Activated gamma-delta T cell (primary cell): ENCODE measurements around the gene HTR3D.
"Not testable (repeated sequence)": the region's sequence is repeated elsewhere in the genome, so short reads cannot be mapped to it uniquely, and the experiment has no call there.

Experiments used
- DNase-seq: peaks from one replicate; lab custom pipeline; 2025; lab: John Stamatoyannopoulos, UW

Gene HTR3D

DNA sequence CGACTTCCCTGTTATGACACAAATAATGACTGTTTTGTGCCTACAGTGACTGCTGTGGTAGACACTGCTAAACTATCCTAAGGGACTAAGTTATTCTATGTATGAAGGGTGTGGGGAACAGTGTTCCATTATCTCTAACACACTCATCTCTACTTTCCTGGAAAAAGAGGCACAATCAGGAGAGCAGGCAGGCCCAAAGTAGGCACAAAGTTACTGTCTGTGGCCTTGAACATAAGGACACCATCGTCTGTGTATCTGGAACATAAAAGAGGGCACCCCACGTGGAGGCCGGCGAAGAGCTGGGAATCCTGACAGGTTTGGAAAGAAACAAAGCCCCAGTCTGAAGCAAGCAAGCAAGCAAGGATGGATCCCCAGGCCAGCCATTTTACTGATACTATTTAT lies 15.4 kb upstream of the HTR3D start:
- DNase-seq, result no peak

DNA sequence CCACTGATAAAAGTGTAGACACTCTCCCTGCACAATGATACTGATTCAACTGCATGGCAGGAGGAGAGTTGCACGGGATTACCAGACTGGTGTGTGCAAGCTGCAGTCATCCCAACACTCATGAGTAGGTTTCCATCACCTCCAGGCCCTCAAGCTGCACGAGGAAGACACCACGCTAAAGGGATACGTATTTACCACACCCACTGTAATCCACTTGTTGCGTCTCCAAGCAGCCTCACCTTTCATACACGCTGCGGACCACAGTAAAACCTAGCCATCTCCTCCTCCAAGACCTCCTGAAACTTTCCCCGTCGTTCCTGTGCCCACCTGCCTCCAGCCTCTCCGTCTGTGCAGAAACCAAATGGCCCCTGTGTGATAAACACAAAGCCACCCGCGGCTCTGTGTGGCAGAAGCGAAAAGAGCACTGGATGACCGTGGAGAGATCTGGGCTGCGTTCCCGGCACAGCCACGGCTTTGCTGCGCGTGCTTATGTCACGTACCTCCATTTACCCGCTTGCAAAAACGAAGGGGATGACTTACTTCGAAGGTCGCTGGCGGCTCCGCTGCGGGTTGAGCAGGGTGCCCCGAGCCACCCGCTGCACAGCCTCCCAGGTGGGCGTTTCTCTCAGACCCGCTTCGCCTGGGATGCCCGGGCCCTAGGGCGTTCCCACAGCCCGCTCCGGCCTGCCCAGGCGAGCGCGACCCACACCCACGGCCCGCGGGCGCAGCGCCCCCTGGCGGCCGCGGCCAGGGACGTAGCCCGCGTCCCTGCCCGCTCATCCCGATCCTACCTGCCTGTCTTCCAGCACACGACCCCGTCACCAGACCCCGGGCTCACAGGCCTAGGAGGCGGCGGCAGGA lies 14.5 kb upstream of the HTR3D start:
- DNase-seq, result peak; percentile 30

DNA sequence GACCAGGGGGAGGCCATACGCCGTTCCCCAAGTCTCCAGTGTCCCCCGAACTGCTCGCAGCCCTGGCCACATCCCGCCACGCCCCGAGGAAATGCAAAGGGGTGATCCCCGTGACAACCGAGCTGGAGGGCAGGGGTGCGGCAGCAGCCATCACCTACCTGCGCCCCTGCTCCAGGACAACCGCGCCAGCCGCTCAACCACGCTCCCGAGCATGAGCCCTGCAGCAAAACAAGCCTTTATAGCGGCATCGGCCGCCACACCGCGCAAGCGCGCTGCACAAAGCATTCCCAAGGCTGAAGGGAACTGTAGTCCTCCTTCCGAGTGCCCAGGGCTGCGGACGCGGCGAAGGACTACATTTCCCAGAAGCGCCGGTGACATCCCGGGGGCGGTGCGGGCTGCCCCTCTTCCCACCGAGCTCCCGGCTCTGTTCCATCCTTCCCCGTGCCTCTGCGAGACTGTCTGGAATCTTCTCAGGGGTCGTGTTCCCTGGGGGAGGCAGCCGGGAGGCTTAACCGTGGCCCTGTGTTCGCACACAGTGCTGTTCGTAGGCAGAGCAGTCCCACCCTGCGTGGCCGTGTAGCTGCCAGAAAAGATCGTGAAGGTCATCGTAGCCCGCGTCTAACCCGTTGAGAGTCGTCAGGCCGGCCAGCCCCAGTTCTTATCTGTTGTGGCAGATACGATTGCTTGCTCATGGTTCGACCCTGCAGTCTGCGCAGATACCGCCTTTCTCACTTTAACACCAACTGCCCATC lies 13.7 kb upstream of the HTR3D start, which contains the start of gene ABCC5:
Gene ABCC5 (minus strand): TSS at position 213 of the 752 bp plus-strand sequence. CDS start 3,492 bp downstream, outside the sequence.
- peak; percentile 71 for DNase-seq

DNA sequence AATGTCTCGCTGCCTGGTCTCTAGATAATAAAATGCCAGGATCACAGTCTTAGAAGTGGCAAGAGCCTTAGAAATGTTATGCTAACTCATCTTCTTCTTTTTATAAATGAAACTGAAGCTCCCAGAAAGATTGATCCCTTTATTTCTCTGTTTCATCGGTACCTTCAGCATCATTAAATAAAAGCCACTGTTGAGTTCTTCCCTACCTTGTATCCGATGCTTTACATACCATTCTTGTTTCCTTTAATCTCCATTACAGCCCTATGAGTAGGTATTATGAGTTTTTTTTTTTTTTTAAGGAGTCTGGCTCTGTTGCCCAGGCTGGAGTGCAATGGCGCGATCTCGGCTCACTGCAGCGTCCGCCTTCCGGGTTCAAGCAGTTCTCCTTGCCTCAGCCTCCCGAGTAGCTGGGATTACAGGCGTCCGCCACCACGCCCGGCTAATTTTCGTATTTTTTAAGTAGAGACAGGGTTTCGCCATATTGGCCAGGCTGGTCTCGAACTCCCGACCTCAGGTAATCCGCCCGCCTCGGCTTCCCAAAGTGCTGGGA lies 13.0 kb upstream of the HTR3D start:
- no peak for DNase-seq

DNA sequence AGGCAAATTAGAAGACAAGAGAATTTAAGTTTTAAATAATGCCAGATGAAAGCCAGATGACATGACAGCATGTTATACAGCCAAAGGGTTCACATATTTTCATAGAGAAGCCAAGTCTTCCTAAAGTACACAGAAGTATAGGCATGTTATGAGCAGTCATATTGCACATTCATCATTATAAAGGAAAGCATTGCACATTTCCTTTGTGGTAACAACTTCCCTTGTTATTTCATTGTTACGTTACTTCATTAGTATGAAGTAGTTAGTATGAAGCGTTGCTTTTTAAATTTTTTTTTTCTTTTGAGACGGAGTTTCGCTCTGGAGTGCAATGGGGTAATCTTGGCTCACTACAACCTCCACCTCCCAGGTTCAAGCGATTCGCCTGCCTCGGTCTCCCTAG lies 9.2 kb upstream of the HTR3D start:
- DNase-seq, result no peak

DNA sequence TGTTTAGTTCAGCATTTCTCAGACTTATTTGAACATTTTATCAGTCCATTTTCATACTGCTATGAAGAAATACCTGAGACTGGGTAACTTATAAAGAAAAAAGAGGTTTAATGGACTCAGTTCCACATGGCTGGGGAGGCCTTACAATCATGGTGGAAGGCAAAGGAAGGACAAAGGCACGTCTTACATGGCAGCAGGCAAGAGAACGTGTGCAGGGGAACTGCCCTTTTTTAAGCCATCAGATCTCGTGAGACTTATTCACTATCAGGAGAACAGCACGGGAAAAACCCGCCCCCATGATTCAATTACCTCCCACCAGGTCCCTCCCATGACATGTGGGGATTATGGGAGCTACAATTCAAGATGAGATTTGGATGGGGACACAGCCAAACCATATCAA lies 6.3 kb upstream of the HTR3D start:
- DNase-seq, result not testable (repeated sequence)

DNA sequence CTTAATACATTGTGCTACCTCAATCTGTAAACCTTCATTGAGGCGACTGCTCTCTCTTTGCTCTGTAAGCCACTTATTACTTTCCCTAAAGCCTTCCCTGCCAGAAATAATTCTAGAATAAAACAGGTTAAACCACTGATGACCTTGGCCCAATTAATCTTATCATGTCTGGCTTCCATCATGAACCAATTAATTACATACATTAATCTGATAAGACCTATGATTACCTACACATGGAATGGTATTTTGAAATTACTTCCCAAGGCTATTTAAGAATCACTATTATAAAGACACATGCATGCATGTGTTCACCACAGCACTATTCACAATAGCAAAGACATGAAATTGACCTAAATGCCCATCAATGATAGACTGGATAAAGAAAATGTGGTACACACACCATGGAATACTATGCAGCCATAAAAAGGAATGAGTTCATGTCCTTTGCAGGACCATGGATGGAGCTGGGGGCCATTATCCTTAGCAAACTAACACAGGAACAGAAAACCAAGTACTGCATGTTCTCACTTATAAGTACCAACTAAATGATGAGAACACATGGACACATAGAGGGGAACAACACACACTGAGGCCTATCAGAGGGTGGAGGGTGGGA lies 3.2 kb upstream of the HTR3D start:
- not testable (repeated sequence) for DNase-seq

DNA sequence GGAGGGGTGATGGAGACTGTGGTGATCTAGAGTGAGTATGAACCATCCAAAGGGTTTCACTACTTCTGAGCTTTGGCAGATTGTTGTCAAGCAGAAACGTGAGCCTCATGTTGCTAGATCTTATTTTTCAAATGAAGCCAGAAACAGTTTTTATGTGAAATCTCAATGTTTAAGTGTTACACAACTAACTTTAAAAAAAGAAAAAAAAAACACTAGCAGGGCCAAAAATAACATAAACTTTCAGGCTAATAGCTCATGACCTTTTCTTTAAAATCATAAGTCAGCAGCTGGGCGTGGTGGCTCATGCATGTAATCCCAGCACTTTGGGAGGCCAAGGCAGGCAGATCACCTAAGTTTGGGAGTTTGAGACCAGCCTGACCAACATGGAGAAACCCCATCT lies 2.1 kb upstream of the HTR3D start:
- no peak for DNase-seq

DNA sequence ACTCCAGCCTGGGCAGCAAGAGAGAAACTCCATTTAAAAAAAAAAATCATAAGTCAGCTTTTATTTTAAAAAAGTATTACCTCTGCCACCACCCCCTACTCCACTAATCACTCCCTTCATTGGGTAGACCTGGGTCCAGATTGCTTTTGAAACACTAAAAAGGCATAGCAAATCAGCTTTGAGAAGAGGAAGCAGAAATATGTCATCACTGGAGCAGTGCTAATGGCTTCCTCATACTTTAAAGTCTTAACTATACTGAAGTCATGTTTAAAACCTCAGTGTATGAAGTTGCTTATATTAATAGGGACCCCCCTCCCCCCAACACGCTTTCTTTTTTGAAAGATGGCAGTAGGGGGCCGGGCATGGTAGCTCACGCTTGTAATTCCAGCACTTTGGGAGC lies 1.0 kb upstream of the HTR3D start:
- no peak for DNase-seq

DNA sequence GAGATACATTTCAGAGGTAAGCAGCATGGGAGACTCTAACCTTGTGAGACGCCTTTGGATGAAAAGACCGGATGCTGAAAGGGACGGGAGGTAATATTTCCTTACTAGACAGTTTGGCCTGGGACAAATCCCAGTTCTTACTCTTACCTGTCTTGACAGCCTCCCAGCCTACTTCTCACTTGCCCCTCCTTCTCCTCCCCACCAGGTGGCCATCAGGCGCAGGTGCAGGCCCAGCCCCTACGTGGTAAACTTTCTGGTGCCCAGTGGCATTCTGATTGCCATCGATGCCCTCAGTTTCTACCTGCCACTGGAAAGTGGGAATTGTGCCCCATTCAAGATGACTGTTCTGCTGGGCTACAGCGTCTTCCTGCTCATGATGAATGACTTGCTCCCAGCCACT lies 6.3 kb downstream of the HTR3D start:
- no peak for DNase-seq

DNA sequence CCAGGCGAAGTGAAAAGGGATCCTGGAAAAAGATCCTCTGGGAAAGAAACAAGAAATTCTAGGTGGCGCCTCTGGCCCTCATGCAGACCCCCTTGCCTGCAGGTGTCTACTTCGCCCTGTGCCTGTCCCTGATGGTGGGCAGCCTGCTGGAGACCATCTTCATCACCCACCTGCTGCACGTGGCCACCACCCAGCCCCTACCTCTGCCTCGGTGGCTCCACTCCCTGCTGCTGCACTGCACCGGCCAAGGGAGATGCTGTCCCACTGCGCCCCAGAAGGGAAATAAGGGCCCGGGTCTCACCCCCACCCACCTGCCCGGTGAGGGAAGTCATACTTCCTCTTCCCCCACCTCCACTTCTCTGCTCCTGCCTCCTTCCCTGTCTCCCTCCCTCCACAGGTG lies 6.8 kb downstream of the HTR3D start:
- DNase-seq, result not testable (repeated sequence)

DNA sequence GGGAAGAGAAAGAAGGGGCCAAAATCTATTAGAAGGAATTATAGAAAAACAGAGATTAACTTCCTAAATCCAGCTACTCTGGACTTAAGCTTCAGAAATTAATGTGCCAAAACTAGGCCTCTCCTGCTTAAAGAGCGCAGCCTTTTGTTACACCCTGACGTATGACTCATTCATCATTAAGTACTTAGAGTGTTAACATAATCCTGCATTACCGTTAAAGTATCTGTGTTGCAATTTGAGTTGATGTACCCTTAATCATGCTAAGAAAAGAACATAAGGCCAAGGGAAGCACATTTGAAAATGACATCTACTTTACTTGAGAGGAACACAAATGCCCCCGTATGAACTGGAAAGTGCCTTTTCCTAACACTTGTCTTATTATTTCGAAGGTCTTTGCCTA lies 7.9 kb downstream of the HTR3D start:
- DNase-seq, result no peak

DNA sequence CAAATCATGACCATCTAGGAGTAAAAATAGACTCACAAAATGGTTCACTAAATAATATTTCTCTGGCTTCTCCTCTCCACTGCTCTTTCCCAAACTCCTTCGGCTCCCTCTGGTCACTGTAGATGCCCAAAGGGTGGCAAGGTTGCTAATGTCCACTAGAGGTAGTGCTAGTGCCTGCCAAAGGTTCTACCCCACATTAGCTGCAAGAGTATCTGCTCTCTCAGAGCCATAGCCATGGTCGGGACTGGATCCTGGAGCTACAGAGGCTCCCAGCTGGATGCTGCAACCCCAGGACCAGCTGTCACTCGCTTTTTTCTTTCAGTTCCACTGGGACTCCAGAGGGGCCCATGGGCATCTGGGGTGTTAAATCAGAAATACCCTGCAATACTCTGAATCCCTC lies 8.5 kb downstream of the HTR3D start:
- no peak for DNase-seq

DNA sequence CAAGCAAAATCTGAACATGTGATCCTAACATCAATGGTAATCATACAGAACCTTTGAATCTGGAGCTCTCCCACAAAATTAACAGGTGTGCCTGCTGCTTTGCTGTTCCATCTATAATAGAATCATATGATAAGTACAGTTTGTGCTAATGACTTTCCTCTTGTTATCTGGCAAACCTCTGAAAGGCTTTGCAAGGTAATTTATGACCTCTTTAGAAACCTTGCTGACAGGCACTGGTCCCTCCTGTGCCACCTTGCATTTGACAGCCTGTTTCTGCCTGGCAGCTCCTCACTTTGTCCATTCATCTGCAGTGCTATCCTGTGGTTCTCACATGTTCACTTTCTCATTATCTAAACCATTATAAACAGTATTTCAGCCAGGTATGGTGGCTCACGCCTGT lies 11.1 kb downstream of the HTR3D start:
- DNase-seq, result no peak

DNA sequence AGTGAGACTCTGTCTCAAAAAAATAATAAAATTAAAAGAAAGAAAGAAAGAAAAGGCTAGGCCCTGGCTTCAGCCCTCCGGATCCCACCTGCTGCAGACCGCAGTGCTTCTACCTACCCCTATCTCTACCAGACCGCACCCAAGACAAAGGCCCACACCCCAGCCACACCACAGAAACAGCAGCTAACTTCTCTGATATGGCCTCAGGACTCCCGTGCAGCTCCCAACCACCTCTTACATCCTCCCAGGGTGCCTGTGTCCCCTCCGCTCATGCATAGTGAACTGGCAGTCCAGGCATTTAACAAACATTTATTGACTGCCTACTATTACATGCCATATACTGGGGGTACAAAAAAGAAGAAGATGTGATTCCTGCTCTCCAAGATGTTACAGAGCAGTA lies 14.5 kb downstream of the HTR3D start:
- no peak for DNase-seq

DNA sequence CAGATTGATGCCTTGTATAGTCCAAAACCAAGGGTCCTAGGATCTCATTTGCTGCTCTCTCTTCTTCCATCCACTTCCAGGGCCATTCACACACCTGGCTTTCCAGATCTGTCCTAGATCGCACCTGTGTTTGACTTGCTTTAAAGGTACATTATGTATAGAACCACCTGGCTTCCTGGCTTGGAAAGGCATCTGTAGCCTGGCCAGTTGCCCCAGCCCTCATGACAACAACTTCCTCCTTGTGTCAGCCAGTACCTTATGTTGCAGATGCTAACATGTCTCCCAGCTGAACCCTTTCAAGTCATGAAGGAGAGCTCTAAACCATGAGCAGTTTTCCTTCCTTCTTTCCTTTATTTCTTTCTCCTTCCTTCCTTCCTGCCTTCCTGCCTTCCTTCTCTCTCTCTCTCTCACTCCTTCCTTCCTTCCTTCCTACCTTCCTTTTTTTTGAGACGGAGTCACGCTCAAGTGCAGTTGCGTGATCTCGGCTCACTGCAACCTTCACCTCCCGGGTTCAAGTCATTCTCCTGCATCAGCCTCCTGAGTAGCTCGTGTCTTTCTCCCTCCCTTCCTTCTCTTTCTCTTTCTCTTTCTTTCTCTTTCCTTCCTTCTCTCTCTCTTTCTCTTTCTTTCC lies 18.8 kb downstream of the HTR3D start:
- DNase-seq, result no peak

DNA sequence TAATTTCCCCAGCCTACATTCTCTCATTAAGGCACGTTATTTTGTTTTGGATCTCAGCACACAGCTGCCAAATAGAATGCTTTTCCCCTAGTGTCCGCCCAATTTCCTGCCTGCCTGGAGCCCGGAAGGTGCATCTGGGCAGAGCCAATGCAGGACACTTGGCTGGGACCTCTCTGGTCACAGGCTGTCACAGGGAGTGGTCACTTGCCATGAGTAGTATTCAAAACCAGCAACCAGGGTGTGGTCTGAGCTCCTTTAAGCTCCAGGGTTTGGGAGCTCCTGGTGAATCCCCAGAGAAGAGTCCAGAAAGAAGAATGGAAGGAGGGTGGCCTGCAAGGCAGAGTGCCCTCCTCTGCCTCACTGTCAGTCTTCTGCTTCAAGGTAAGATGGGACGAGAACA lies 21.2 kb downstream of the HTR3D start, which contains the start of gene HTR3C:
Gene HTR3C (plus strand): TSS at position 281 of the 400 bp plus-strand sequence. CDS start 34 bp downstream, at position 315.
- DNase-seq, result no peak

DNA sequence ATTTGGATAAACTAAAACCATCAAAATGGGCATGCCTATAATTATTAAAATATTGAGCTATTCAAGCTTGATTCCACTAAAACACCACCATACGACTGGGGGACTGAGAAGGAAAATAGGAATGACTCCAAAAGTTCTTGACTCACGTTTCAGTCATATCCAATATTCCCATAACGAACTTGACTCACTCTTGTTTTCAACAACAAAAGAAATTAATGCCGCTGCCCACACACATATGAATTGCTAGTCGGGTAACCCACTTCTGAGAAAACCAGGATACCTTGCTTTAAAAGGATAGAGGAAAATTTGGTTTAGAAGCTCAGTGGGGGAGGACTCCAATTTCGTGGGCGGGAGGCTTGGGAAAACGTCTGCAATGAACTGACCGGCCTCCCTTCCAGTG lies 26.5 kb downstream of the HTR3D start:
- no peak for DNase-seq

DNA sequence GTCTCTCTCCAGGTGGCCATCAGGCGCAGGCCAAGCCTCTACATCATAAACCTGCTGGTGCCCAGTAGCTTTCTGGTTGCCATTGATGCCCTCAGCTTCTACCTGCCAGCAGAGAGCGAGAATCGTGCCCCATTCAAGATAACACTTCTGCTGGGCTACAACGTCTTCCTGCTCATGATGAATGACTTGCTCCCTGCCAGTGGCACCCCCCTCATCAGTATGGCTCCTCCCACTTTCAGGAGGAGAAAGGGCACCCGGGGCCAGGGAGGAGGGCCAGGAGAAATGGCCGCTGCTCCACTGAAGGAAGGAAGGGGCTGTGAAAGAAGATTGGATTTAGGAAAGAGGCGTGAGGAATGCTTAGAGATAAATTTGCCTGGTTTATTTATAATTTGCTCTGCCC lies 27.9 kb downstream of the HTR3D start:
- no peak for DNase-seq

DNA sequence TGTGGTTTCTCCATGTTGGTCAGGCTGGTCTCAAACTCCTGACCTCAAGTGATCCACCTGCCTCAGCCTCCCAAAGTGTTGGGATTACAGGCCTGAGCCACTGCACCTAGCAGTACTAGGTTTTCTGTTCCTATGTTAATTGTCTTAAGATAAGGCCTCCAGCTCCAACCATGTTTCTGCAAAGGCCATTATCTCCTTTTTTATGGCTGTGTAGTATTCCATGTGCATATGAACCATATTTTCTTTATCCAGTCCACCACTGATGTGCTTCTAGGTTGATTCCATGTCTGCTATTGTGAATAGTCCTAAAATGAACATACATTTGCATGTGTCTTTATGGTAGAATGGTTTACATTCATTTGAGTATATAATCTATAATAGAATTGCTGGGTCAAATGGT lies 31.1 kb downstream of the HTR3D start:
- DNase-seq, result no peak

DNA sequence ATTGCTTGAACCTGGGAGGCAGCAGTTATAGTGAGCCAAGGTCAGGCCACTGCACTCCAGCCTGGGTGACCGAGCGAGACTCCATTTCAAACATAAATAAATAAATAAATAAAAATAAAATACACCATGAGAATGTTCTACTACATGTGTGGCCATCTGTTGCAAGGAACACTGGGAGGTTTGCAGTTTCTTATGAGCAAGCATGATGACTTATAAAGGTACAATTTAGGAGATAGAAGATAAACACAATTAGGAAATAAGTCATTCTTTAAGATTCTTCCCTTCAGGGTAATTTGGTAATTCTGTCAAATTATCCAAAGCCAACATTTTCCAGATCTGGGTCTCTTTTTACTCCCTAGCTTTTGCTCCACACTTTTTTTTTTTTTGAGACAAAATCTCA lies 34.7 kb downstream of the HTR3D start:
- DNase-seq, result no peak

DNA sequence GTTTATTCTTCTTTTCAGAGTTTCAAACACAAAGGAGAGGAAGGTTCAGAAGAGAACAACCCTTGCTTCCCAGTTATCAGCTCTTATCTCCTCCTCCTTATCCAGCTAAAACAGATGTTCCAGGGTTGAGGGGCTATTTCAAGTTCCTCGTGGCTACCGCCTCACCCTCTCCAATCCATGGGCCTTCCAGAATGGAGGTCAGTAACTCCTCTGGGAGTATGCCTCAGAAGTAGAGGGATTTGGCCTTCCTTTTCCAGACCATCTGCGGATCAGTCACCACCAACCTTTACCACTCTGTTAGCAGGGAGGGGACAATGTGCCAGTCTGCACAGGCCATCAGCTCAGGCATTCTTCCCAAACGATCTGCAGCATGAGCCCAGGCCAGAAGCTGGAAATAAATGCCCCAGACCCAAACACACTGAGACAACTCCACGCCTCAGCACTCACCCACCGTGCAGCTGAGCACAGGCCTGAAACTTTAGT lies 36.1 kb downstream of the HTR3D start:
- no peak for DNase-seq
